Measurements from ENCODE around the gene GGT1.
"Not testable (repeated sequence)": the region's sequence is repeated elsewhere in the genome, so short reads cannot be mapped to it uniquely, and the experiment has no call there.

Gene GGT1

DNA sequence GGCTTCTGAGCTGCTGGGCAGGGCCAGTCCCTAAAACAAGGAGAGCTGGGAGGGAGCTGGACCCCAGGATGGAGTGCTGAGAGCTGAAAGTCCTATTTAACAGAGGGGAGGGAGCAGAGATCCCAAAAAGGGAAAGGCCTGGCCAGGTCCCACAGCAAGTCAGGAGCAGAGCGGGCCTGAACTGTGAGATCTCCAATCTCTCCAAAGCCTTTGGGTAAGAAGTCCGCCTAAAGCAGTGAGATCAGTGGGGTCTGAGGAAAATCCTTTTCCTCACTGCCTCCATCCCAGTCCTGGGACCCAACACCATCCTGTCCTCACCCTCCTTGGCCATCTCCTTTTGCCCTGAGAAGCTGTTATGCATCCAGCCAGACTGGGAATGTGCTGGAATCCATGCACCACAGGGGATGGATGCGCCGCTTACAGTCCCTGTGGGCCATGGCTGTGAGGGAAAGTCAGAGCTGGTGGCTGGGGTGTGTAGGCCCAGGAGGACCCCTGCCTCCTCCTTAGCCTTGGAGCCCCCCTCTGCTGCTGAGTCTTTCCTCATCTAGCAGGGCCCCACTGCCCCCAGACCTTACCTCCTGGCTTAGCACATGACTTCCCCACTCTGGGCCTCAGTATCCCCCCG is 18.7 kb upstream of the GGT1 start:
- DNase-seq = no peak

DNA sequence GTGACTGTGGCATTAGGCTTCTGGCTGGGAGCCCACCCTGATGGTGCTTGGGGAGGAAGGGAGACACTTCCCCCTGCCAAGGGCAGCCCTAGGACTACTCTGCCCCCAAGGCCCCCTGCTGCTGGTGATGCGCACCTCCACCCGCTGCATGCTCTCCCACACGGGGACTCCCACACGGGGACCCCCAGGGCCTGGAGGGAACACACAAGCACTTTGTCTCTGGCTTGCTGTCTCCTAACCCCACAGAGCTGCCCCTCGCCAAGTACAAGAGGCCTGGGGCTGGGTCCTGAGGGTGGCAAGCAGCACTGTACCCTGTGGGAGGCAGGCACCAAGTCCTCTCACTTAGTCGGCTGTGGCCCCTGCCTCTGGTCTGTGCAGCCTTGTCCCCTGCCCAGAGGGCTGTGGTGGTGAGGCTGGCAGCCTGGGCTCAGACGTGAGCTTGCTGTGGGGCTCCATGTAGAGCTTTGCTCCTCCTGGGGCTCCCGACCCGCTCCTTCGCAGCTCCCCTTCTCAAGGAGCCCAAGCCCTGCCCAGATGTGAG is 18.1 kb upstream of the GGT1 start:
- DNase-seq = no peak

DNA sequence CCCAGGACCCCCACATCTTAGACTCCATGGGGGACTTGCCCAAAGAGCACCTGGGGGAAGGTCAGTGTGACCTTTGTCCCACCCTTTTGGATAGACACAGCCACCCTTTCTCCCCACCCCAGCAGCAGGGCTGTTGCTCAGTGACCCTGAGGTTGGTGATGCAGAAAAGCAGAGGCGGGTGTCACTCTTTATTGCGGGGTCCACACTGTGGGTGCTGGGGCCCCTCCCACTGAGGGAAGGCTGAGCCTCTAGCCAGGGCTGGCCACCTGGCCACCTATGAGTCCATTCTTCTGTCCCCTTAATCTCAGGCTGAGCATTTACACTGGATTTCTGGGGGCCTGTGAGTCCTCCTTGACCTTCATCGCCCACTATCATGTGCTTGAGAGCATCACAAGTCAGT is 17.5 kb upstream of the GGT1 start:
- no peak for DNase-seq

DNA sequence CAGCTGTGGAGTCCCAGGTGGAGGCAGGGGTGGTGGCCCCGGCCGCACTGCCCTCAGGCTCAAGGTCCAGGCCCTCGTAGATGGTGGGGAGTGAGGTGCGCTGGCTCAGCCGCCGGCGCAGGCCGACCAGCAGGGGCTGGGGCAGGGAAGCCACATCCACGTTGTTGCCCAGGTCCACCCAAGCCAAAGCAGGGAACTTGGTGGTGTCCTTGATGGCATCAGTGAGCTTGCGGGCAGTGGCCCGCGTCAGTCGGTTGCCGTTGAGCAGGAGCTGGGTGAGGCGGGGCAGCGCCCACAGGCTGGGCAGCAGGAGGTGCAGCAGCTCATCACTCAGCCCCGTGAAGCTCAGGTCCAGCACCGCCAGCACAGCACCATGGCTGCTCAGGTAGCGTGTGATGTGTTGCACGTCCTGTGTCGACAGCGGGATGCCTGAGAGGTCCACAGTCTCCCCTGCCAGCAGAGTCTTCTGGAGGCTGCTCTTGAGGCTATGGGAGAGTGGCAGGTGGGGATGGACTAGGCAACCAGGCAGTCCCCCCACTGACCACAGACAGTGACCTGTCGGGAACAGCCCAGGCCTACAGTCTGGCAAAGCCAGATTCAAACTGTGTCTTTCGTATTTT is 17.0 kb upstream of the GGT1 start:
- no peak for DNase-seq

DNA sequence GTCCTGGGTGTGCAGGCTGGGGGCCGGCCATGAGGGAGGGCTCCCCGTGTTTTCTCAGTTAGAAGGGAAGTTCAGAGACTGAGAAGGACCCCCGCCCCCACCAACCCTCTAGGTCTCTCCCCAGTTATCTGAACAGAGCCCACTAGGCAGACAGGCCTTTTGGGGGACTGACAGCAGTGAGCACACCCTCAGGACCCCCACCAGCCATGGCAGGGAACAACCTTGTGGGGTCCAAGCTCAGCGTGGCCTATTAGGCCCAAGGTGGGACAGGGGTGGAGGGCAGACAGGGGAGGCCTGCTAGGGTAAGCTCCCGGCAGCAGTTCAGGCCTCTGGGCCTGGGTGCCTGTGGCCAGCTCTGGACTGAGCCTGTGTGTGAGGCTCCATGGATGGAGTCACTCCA is 15.7 kb upstream of the GGT1 start:
- no peak for DNase-seq

DNA sequence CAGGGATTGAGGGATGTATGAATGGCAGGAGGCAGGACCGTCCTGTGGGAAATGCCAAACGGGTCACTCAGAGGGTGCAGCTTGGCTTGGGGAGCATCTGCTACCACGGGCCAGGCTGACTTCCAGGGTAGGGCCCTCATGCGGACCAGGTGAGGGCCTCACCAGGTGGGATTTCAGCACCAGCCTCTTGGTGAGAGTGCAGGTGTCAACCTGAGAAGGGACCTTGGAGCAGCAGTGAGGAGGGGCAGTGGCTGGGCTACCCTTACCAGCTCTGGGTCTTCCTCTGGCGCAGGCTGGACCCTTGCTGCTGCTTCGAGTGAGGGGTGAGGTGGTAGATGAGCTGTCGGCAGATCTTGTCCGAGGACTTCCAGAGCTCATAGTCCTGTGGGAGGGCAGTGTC is 15.0 kb upstream of the GGT1 start:
- no peak for DNase-seq

DNA sequence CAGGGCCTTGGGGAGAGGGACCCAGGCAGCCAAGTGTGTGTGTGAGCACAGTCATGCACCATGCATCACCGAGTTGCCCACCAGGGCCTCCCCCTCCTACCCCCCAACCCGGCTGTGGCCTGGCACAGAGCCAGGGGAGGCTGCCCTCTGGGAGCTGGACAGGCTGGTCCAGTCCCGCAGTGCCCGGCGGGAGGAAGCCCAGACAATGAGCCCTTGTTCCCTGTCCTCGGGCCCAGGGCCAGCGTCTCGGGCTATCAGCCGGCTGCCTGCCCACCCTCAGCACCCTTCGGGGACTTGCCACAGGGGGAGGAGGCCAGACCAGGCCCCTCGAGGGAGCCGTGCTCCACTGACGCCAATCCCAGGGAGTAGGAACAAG is 14.6 kb upstream of the GGT1 start:
- no peak for DNase-seq

DNA sequence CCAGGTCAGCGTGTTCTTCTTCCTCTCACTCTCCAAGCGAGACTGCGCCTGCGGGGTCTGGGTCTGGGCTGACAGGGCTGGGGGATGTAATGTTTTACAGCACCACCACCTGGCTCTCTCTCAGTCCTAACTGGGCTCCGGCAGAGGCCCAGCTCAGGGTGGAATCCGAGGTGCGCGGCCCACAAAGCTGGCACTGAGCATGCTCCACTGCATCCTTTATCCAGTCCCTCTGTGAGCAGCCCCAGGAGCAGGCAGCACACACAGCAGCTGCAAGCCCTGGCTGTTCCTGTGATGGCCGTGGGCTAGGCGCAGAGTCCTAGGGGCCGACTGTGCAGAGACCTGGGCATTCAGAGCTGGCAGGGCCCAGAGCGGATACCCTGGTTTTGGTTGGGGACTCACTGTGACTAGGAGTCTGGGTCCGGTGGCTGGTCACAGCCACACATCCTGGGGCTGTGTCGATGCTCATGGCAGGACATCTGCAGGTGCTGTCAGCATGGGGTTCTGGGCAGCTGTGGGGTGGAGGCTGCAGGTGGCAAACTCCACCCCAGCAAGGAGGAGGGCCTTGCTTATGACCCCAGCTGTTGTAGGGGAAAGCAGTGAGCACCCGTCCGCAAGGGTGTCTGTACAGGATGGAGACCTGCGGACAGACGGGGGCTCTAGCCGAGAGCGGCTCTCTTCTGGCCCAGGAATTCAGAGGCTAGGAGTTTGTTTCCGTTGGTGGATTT is 14.1 kb upstream of the GGT1 start:
- DNase-seq = no peak

DNA sequence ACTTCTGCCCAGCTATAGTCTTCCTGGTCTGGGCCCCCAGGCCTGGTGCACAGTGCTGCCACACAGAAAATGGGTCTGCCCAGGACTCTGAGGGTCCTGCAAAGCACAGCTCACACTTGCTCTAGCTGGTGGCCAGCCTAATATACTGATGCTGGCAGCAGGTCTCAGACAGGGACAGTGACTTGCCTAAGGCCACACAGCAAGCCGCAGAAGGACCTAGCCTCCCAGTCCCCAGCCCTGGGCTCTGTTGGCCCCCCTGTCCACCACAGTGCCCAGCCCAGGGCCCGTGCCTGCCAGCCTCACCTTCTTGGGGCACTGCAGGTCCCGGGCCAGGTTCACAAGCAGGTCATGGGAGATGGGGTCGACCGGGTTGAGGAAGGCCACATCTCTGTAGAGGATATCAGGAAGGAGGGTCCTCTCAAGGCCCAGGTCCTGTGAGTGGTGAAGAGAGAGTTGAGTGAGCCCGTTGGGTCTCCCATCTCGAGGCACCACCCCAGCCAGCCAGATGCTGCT is 13.4 kb upstream of the GGT1 start:
- no peak for DNase-seq

DNA sequence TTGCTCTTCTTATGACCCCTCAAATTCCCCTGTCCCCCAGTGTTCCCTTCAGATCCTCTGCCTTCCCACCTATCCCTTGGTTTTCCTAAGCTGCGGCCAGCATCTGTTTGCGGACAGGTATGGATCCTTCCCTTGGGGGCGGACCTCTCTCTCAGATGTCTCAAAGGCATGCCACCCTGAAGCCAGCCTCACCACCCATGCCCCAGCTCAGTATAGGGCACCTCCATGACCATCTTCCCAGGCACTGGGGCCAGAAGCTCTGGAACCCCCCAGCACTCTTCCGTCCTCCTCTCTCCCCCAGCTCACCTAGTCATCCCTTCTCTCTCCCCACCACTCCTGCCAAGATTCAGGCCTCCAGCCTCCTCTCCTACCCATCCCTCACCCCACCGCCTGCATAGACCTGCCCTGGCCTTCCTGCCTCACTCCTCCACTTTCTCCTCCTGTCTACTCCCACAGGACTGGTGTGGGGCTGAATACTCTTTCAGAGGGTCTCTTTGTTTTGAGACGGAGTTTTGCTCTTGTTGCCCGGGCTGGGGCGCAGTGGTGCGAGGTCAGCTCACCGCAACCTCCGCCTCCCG is 12.3 kb upstream of the GGT1 start:
- DNase-seq = no peak

DNA sequence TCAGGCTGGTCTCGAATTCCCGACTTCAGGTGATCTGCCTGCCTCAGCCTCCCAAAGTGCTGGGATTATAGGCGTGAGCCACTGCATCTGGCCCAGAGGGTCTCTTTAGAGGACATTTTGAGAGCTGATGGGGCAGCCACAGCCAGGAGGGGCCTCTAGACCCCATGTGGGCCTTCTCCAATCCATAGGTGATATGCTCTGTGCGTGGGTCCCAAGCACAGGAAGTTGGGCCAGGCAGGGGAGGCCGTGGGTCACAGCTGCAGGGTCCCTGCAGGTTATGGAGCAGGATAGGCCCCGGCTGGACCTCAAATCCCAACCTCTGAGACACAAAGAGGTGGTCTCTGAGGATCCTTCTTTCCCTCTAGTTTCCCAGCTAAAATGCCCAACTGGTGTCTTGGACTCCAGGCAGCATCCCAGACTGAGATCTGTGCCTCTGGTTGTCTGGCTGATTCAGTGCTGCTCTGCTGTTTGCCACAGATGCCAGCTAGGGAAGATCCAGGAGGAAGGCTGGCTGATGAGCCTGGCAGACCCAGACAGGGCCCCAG is 11.6 kb upstream of the GGT1 start:
- DNase-seq = no peak

DNA sequence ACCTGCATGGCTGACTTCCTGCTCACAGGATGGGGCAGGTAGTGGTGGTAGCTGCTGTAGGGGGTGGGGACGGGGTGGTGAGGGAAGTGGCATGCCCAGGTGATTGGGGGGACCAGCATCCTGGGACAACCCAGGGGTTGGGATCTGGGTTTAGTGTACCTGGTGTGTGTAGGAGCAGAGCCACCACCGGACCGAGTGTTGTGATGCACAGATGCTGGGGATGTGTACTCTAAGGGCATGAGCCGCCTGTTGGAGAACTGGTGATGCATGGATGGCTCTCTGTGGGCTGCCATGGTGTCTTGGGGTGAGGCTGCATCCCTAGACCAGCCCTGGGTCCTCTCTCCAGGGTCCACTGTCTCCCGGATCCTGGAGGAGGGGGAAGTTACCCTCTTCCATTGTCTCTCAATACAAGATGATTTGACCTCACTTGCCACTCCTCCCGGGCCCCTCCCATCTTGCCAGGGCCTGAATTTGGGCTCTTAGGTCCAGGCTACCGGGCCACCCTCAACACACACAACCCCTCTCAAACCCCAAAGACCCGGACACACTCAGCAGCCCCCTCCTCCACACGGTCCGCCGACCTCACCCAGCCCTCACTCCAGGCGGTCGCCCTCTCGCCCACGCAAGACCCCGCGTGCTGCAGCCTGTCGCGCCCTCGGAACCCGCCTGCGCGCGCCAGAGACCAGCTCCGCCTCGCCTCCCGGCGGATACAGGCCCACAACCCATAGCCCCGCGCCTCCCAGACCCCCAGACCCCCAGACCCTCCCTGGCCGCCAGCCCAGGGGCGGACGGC is 10.7 kb upstream of the GGT1 start:
- DNase-seq = peak; percentile 50

DNA sequence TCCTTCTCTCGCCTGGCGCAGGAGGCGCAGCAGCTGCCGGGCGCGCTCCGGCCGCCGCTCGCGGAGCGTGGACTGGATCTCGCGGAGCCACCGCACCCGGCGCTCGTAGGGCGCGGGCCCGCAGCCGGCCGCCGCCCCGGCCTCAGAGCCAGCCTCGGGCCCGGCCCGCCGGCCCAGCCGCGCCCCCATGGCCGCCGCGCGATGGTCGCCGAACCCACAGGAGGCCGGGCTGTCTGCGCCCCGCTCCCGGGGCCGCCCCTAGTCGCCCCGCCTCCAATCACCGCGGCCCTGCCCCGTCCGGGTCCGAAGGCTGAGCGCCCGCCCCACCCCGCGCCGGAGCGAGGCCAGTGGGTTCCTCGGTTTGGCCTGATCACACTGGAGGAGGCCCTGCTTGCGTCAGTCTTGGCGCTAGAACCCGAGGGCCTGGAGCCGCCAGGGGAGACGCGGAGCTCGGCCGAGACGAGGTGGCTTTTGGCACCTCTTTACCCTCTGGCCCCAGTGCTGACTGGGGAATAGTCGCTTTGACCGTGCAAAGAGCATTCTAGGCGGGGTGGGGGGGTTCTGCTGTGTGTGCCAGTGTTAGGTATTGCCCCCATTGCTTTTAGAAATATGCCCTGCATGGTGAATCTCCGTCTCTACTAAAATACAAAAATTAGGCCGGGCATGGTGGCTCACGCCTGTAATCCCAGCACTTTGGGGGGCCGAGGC is 10.0 kb upstream of the GGT1 start, which contains the start of gene LRRC75B:
Gene LRRC75B (minus strand): TSS at position 223 of the 708 bp plus-strand sequence. CDS start 34 bp downstream, at position 189.
- DNase-seq = peak; percentile 94

DNA sequence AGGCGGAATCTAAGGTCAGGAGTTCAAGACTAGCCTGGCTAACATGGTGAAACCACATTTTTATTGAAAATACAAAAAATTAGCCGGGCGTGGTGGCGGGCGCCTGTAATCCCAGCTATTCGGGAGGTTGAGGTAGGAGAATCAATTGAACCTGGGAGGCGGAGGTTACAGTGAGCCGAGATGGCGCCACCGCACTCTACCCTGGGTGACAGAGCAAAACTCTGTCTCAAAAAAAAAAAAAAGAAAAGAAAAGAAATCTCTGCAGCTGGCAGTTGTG is 9.5 kb upstream of the GGT1 start:
- DNase-seq = not testable (repeated sequence)

DNA sequence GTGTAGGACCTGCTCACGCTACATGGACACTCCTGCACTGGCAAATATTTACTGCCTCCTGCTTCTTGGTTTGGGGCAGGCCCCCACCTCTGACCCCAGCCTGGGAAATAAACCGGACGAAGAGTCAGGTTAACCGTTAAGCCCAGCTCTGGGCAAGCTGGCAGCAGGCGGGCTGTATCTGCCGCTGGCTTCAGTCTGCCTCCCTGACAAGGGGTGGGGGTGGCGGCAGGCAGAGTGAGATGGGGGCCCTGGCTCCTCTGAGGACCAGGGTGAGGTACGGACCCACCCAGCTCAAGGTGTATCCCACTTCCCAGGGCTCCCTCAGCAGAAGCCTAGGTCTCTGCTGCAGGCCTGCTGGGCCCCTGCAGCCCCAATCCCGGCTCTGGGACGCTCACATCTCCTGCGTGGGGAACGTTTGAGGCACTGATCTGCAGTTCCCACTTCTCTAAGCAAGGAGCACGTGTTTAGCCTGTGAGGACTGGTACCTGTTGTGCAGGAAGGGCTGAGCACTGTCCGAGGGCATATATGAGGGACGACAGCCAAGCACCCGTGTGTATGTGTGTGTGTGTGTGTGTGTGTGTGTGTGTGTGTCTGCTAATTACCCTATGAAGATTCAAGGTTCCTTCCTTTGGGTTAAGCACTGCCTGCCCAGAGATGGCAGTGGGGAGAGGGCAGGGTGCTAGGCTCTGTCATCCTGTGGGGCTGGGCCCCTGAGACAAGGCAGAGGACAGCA is 9.0 kb upstream of the GGT1 start:
- DNase-seq = peak; percentile 15

DNA sequence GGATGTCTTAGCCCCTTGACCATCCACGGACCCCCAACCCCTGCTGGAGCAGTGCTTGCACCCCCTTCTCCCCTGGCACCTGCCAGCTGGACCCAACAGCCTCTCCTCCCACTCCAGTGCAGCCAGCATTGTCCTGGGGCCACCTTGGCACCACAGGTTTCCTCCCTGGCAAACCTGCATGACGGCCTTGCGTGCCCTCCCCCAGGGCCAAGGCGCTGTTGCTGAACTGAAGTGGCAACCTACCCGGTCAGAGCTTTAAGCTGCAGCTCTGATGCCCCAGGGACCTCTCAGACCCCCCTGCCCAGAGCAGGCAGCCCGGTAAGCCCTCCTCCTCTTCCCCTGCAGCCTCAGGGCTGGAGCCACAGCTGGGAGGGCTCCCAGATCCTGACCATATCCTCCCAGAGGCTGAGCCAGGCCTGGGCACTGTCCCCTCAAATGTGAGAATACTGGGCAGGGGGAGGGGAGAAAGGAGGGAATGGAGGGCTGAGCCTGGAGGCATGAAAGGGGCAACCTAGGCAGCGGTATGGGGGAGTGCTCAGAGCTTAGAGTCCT is 8.3 kb upstream of the GGT1 start:
- DNase-seq = no peak

DNA sequence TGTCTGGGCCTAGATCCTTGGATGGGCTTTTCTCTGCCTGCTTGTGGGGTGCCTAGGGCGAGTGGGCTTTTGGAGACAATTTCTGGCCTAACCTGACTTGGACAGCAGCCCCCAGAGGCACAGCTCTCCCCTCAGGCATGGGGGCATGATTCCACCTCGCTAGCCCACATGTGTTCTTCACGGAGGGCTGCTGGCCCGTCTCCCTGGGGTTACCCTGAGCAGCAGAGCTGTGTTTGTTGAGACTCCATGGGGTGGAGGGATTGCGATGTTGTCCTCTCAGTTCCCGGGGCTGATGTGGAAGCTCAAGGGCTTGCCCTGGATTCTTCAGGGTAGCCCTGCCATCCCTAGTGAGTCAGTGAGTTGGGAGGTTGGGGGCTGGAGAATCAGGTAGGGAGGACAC is 7.8 kb upstream of the GGT1 start:
- DNase-seq = no peak

DNA sequence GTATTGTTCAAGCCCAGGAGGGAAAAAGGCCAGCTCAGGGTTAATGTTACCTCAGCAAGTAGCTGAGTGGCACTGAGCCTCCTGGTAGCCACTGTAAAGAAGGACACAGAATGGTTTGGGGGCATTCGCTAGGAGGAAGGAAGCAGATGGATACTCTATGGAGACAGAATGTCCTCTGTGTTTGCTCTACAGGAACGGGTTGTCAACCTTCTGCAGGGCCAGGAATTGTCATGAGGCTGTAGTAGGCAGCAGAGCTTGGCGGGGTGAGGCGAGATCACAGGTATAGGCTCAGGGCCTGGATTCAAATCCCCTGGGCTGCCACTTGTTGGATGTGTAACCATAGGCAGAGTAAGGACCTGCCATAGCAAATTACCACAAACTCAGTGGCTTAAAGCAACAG is 7.1 kb upstream of the GGT1 start:
- DNase-seq = no peak

DNA sequence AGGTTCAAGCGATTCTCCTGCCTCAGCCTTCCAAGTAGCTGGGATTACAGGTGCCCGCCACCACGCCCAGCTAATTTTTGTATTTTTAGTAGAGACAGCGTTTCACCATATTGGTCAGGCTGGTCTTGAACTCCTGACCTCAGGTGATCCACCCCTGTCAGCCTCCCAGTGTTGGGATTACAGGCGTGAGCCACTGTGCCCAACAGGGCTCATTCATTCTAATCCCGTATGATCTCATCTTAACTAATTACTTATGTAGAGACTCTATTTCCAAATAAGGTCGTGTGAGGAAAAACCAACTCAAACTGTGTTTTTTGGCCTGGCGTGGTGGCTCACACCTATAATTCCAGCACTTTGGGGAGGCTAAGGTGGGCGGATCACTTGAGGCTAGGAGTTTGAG is 5.9 kb upstream of the GGT1 start:
- DNase-seq = not testable (repeated sequence)

DNA sequence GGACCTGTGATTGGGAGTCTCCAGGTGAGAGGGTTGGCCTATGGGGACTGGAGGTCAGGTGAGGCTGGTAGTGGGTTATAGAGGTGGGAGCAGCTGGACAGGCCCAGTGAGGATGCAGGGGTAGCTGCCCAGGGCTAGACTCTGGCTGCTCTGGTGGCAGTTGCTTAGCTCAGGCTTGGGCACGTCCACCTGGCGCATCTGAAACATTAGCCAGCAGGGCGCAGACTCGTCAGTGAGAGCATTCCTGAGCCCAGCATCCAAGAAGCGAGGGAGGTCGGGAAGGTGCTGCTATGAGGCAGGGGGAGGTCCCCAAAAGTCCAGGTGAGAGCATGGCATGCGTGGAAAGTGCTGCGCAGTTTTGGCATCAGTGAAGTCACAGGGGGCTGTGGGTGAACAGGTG is 3.5 kb upstream of the GGT1 start:
- DNase-seq = no peak

Data from hematopoietic multipotent progenitor cell treated with erythropoietin and hydrocortisone succinate and interleukin-3 and kit ligand, for 4 days (in vitro differentiated cells).